Mucosa of rectum (tissue), 2 donors: ENCODE results near the gene STK32B.

Source experiments
- H3K27ac ChIP-seq, 2 donors: one replicate each; pipeline ENCODE4 v1.7.0; 2013; ENCODE audit warnings: inconsistent platforms in 2 of 2, low read depth in 2 of 2, low read length in 2 of 2
- H3K27me3 ChIP-seq, 2 donors: one replicate each; pipeline ENCODE4 v1.7.0; 2013; ENCODE audit warnings: low read length in 2 of 2; ENCODE audit not compliant: control insufficient read depth in 2 of 2, insufficient read depth in 2 of 2
- H3K36me3 ChIP-seq, 2 donors: one replicate each; pipeline ENCODE4 v1.7.0; 2013; ENCODE audit warnings: low read length in 2 of 2; ENCODE audit not compliant: control insufficient read depth in 2 of 2, insufficient read depth in 2 of 2
- H3K4me1 ChIP-seq, 2 donors: one replicate each; pipeline ENCODE4 v1.7.0; 2013; ENCODE audit warnings: low read length in 2 of 2, mild to moderate bottlenecking in 1 of 2; ENCODE audit not compliant: control insufficient read depth in 2 of 2, insufficient read depth in 2 of 2
- H3K4me3 ChIP-seq, 2 donors: one replicate each; pipeline ENCODE4 v1.7.0; 2013; ENCODE audit warnings: low read length in 2 of 2
- H3K9ac ChIP-seq, 2 donors: one replicate each; pipeline ENCODE4 v1.7.0; 2013; ENCODE audit warnings: low read length in 2 of 2, low read depth in 1 of 2, mild to moderate bottlenecking in 1 of 2
- H3K9me3 ChIP-seq, 2 donors: one replicate each; pipeline ENCODE4 v1.7.0; 2013; ENCODE audit warnings: low read length in 2 of 2; ENCODE audit not compliant: control insufficient read depth in 2 of 2
- donor health status: healthy.
- donor health status: Normal muscosa, but diverticular disease.

The STK32B gene

DNA sequence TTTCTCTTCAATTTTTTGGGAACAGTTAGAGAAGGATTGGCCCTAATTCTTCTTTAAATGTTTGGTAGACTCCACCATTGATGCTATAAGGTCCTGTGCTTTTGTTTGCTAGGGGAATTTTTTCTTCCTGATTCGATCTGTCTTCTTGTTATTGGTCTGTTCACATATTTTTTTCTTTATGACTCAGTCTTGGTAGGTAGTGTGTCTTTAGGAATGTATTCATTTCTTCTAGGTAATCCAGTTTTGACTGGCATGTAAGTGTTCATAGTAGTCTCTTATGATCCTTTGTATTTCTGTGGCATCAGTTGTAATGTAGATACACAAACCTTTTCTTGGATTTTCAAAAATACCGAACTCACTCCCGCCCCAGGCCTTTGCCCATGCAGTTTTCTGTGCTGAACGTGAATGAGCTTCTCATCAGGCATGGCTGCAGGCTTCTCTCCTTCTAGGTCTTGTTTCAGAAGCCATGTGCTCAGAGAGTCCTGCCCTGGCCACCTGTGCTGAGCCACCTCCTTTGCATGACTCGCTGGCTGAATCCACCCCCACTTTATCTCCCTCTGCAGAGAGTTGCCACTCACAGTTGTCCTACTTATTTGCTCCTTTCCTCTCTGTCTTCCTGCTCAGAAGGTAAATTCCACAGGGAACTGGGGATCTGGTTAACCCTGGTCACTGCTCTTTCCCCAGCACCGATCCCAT lies 67.0 kb downstream of the STK32B start:
- Histone ChIP-seq H3K36me3 (no peaks in the 10 kb centered on the region), H3K27ac (no peak overlapping the region), H3K27me3 (no peaks in the 10 kb centered on the region), H3K4me1 (no peaks in the 10 kb centered on the region), H3K9ac (no peak overlapping the region), H3K9me3 (peaks cover 0 to 2% of the 10 kb centered on the region in 2 donors), H3K4me3 (no peak overlapping the region)

DNA sequence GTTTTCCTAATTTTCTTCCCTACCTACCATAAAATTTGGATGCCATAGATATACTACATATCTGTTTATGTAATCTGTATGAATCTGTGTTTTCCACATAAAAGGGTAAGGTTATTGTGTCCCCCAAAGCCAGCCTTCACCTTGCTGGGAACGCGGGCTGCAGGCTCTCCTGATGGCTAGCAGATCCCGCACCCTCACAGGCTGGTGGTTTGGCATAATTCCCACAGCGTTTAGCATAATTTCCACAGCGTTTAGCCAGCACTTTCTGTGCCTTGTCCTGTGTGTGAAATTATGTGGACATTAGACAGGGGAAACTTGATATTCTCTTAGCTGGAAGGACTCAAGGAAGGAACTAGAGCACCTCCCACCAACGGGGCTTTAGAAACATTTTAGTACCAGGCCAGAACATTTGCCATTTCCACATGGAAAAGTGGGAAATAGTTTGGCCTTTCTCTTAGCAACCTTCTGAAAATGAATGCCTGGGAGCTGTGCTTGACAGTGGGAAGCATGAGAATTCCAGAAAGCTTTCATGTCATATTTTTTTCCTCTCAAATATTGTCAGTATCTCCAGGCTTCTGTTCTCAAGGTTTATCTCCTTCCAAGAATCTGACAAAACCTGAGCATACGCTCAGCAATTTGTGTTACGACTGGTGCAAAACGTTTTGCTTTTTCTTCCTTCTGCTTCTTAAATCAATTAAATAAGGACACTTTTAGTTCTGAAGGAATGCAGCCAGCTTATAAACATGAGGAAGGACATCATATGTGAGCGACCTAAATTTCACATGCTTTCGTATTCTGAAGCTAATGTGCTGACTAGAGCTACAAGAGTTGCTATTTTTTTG lies 67.9 kb downstream of the STK32B start:
- H3K27me3 ChIP-seq: no peaks in the 10 kb centered on the region
- peaks cover 0 to 2% of the 10 kb centered on the region in 2 donors for H3K9me3 ChIP-seq
- H3K36me3 ChIP-seq: no peaks in the 10 kb centered on the region
- no peaks in the 10 kb centered on the region for H3K4me1 ChIP-seq
- no peak overlapping the region for H3K9ac ChIP-seq
- no peak overlapping the region for H3K4me3 ChIP-seq
- H3K27ac ChIP-seq: no peak overlapping the region

DNA sequence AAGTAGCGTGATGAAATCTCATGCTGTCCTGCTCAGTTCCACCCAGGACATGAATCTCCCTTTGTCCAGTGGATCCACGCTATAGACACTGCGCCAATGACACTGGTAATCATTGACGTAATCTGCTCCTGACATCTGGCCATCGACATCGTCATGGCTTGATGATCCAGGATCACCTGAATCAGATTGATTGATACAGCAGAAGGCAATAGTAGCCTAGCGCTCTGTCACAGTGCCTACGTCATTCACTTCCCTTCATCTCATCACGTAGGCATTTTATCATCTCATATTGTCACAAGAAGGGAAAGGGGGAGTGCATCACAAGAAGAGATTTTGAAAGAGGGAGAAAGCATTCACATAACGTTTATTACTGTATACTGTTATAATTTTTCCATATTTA lies 68.8 kb downstream of the STK32B start:
- H3K4me3 ChIP-seq: no peak overlapping the region

DNA sequence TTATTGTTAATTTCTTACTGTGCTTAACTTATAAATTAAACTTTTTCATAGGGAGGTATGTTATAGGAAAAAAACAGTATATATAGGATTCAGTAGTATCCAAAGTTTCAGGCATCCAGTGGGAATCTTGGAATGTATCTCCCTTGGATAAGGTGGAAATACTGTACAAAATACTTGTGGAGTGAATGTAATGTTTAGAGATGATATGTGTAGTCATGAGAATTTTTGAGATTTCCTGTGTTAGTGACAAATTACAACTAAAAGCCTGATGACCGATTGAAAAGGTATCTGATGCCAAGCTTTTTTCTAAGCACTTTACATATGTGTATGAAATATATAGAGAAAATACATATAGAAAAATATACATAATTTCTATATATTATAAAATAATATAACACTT lies 69.2 kb downstream of the STK32B start:
- no peaks in the 10 kb centered on the region for H3K4me1 ChIP-seq
- no peak overlapping the region for H3K27ac ChIP-seq
- H3K27me3 ChIP-seq: no peaks in the 10 kb centered on the region
- H3K4me3 ChIP-seq: no peak overlapping the region
- peaks cover 0 to 2% of the 10 kb centered on the region in 2 donors for H3K9me3 ChIP-seq
- H3K9ac ChIP-seq: no peak overlapping the region
- no peaks in the 10 kb centered on the region for H3K36me3 ChIP-seq

More for the DNA sequence above, 68.8 kb downstream of the STK32B start:
- Histone ChIP-seq H3K36me3 (no peaks in the 10 kb centered on the region), H3K27ac (no peak overlapping the region), H3K9ac (no peak overlapping the region), H3K4me1 (no peaks in the 10 kb centered on the region), H3K9me3 (peaks cover 0 to 2% of the 10 kb centered on the region in 2 donors), H3K27me3 (no peaks in the 10 kb centered on the region)

DNA sequence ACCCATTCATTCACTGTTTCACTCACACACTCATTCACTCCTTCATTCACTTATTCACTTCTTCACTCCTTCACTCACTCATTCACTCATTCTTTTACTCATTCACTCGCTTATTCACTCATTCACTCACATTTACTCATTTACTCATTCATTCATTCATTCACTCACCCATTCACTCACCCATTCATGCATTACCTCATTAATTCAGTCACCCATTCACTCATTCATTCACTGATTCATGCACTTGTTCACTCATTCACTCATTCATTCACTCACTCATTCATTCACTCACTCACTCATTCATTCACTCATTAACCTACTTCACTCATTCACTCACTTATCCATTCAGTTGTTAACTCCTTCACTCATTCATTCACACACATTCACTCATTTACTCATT lies 70.8 kb downstream of the STK32B start:
- H3K36me3 ChIP-seq: no peaks in the 10 kb centered on the region
- H3K4me1 ChIP-seq: no peaks in the 10 kb centered on the region
- no peak overlapping the region for H3K4me3 ChIP-seq
- H3K27ac ChIP-seq: no peak overlapping the region
- no peak overlapping the region for H3K9ac ChIP-seq
- no peaks in the 10 kb centered on the region for H3K27me3 ChIP-seq
- peaks cover 0 to 2% of the 10 kb centered on the region in 2 donors for H3K9me3 ChIP-seq

DNA sequence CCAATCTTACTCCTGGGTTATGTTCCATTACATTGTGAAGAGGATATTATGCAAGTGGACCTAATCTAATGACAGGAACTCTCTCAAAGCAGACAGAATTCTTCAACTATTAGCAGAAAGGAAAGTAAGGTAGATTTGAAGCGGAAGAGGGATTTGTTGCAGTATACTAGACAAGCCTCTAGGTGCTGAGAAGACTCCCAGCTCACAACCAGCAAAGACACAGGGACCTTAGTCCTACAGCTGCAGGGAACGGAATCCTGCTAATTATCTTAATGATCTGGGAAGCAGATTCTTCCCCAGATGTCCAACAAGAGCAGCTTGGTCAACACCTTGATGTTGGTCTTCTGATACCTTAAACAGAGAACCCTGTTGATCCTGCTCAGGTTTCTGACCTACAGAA lies 73.6 kb downstream of the STK32B start:
- no peak overlapping the region for H3K27ac ChIP-seq
- no peaks in the 10 kb centered on the region for H3K27me3 ChIP-seq
- no peaks in the 10 kb centered on the region for H3K36me3 ChIP-seq
- no peak overlapping the region for H3K9ac ChIP-seq
- H3K4me3 ChIP-seq: no peak overlapping the region
- peaks cover 0 to 2% of the 10 kb centered on the region in 2 donors for H3K9me3 ChIP-seq
- H3K4me1 ChIP-seq: no peaks in the 10 kb centered on the region

DNA sequence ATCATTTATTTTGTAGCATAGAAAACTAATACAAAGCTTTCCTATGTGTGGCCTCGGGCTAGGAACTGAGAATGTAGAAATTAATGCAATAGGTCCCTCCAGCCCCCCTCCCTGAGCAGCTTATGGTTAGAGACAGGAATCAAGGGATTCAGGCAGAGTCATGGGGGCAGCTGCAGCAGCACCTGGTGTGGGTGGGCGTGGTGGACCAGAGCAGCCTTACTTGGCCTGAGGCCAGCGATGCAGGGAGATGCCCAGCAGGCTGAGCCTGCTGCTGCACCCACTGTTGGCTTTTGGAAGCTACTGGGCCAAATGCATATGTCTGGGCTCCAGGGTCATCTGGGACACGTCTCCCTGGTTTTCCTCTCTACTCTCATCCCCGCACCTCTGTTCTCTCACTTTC lies 74.0 kb downstream of the STK32B start:
- Histone ChIP-seq H3K4me3 (no peak overlapping the region), H3K27ac (no peak overlapping the region), H3K27me3 (no peaks in the 10 kb centered on the region), H3K9me3 (peaks cover 0 to 2% of the 10 kb centered on the region in 2 donors), H3K36me3 (no peaks in the 10 kb centered on the region), H3K4me1 (no peaks in the 10 kb centered on the region), H3K9ac (no peak overlapping the region)

DNA sequence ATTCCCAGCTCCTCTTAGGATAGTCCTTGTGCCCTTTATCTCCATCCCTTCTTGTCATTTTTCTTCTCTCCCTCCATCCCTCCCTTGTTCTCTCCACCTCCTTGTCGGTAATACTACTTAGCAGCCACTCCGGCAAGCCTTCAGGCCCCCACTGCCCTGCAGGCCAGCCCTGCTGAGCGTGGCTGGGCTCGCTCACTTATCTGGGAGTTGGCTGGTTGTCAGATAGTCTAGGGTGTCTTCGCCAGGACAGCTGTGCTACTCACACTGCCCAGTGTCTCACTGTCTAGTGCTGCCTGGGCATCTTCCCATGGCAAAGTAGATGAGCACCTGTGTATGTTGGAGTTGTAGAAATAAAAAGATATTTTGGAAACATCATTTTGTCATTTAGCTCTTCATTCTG lies 75.0 kb downstream of the STK32B start:
- H3K4me3 ChIP-seq: no peak overlapping the region
- H3K4me1 ChIP-seq: no peaks in the 10 kb centered on the region
- no peak overlapping the region for H3K27ac ChIP-seq
- H3K27me3 ChIP-seq: no peaks in the 10 kb centered on the region
- H3K36me3 ChIP-seq: no peaks in the 10 kb centered on the region
- H3K9ac ChIP-seq: no peak overlapping the region
- peaks cover 0 to 2% of the 10 kb centered on the region in 2 donors for H3K9me3 ChIP-seq

DNA sequence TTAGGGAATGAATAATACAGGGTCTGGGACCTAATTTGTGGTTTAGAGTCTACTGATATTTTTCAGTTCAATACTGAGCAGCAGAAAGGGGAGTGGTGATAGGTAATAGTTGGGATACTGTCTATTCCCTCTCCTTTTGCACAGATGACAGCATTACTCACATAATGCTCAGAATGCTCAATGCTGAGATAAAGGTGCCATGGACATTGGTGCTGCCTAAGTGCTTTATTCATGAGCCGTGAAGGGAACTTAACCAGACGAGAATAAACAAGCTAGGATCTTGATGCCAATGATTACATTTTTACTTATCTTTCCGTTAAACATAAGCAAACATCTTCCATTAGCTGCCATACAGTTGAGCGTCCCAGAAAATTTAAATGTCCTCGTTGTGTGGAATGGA lies 75.6 kb downstream of the STK32B start:
- Histone ChIP-seq H3K27me3 (no peaks in the 10 kb centered on the region), H3K9ac (no peak overlapping the region), H3K9me3 (peaks cover 0 to 2% of the 10 kb centered on the region in 2 donors), H3K36me3 (no peaks in the 10 kb centered on the region), H3K4me1 (no peaks in the 10 kb centered on the region), H3K27ac (no peak overlapping the region), H3K4me3 (no peak overlapping the region)

DNA sequence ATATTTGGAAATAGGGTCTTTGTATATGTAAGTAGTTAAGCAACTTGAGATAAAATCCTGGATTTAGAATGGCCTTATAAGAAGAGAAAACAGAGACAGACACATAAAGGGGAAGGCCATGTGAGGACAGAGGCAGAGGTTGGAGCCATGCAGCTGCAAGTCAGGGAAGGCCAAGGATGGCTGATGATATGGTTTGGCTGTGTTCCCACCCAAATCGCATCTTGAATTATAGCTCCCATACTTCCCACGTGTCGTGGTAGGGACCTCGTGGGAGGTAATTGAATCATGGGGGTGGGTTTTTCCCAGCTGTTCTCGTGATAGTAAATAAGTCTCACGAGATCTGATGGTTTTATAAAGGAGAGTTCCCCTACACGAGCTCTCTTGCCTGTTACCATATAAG lies 76.3 kb downstream of the STK32B start:
- H3K4me3 ChIP-seq: no peak overlapping the region
- no peaks in the 10 kb centered on the region for H3K36me3 ChIP-seq
- no peak overlapping the region for H3K9ac ChIP-seq
- peaks cover 0 to 2% of the 10 kb centered on the region in 2 donors for H3K9me3 ChIP-seq
- no peak overlapping the region for H3K27ac ChIP-seq
- no peaks in the 10 kb centered on the region for H3K4me1 ChIP-seq
- no peaks in the 10 kb centered on the region for H3K27me3 ChIP-seq
